Bone marrow (tissue), 2 donors: Measurements from ENCODE around the gene COQ10A.
"Not testable (repeated sequence)": the region's sequence is repeated elsewhere in the genome, so short reads cannot be mapped to it uniquely, and the experiment has no call there.

Experiments
- DNase-seq, 2 donors: peaks; one replicate each; lab custom pipeline; 2025; lab: John Stamatoyannopoulos, UW

Gene COQ10A

GRCh38 chr12:56280849-56281248, 14.1 kb downstream of the COQ10A start:
- no peak for DNase-seq

GRCh38 chr12:56282030-56282429, 15.3 kb downstream of the COQ10A start:
- no peak for DNase-seq

GRCh38 chr12:56282579-56282978, 15.8 kb downstream of the COQ10A start:
- DNase-seq = no peak

GRCh38 chr12:56284263-56284662, 17.5 kb downstream of the COQ10A start:
- DNase-seq = not testable (repeated sequence)

- DNase-seq = no peak
These were observed 19.5 kb downstream of the COQ10A start for GRCh38 chr12:56286044-56286830.

- no peak for DNase-seq
These were observed 22.1 kb downstream of the COQ10A start for GRCh38 chr12:56288705-56289387.

GRCh38 chr12:56293795-56294194, 27.1 kb downstream of the COQ10A start:
- no peak for DNase-seq

- no peak for DNase-seq
These were observed 29.6 kb downstream of the COQ10A start for GRCh38 chr12:56296295-56296694.

GRCh38 chr12:56297400-56297799, 30.7 kb downstream of the COQ10A start:
- DNase-seq = no peak

GRCh38 chr12:56298828-56299227, 32.1 kb downstream of the COQ10A start:
- DNase-seq = no peak

GRCh38 chr12:56299308-56299852, 32.6 kb downstream of the COQ10A start:
- DNase-seq = no peak

- peak; percentile 83 to 98 for DNase-seq
These were observed 33.3 kb downstream of the COQ10A start, which contains the start of gene CS for GRCh38 chr12:56299853-56300643. Gene CS, minus strand, starts transcription at chr12:56300330. Its CDS starts 129 bp downstream, at chr12:56300201.

- no peak for DNase-seq
These were observed 34.1 kb downstream of the COQ10A start for GRCh38 chr12:56300644-56301464.

GRCh38 chr12:56304276-56304675, 37.5 kb downstream of the COQ10A start:
- DNase-seq = no peak

GRCh38 chr12:56304872-56305590, 38.3 kb downstream of the COQ10A start:
- DNase-seq = no peak

GRCh38 chr12:56307221-56307965, 40.7 kb downstream of the COQ10A start:
- no peak for DNase-seq

GRCh38 chr12:56308714-56309113, 42.0 kb downstream of the COQ10A start:
- DNase-seq = no peak

GRCh38 chr12:56311003-56311402, 44.3 kb downstream of the COQ10A start:
- no peak for DNase-seq

- DNase-seq = peak in 1 of 2 donors; percentile 33
These were observed 48.5 kb downstream of the COQ10A start for GRCh38 chr12:56315249-56315621.
